Stimulated activated CD4-positive, alpha-beta T cell treated with anti-CD3 and anti-CD28 coated beads, Interleukin-1b, Interleukin-23, amount 100 ng/mL, for 4 hours (primary cell): ENCODE data around the gene RPL28.
A peak's percentile ranks its signal among the peaks of the same experiment; 100 is the strongest.

Experiments
- DNase-seq, 2 donors: peaks; one replicate each; pipeline ENCODE4 v3.0.0-alpha.2; 2020; ENCODE audit warnings: low read depth in 2 of 2

The RPL28 gene

GRCh38 chr19:55385724-55386492 is at the start of gene RPL28:
RPL28 (plus strand) TSS chr19:55385932; CDS start chr19:55386358, 426 bp downstream.
- peak; percentile 94 to 98 for DNase-seq

- no peak for DNase-seq
These were observed 49.6 kb upstream of the RPL28 start for GRCh38 chr19:55336101-55336500.

- peak; percentile 100 for DNase-seq
These were observed 46.4 kb upstream of the RPL28 start, which contains the start of gene KMT5C for GRCh38 chr19:55339105-55339888. KMT5C (plus strand) TSS chr19:55339876; CDS start chr19:55341937, 2,061 bp downstream.

GRCh38 chr19:55339889-55340783 is 45.6 kb upstream of the RPL28 start:
- no peak for DNase-seq

- no peak for DNase-seq
These were observed 45.0 kb upstream of the RPL28 start for GRCh38 chr19:55340784-55341147.

- peak; percentile 33 to 59 for DNase-seq
These were observed 44.6 kb upstream of the RPL28 start for GRCh38 chr19:55341171-55341588.

- DNase-seq: no peak
These were observed 43.9 kb upstream of the RPL28 start for GRCh38 chr19:55341595-55342531.

- DNase-seq: no peak
These were observed 41.3 kb upstream of the RPL28 start for GRCh38 chr19:55344444-55344843.

- DNase-seq: no peak
These were observed 40.5 kb upstream of the RPL28 start for GRCh38 chr19:55345101-55345817.

GRCh38 chr19:55345818-55346724 is 39.7 kb upstream of the RPL28 start:
- DNase-seq: no peak

- no peak for DNase-seq
These were observed 38.8 kb upstream of the RPL28 start for GRCh38 chr19:55346725-55347441.

- no peak for DNase-seq
These were observed 38.2 kb upstream of the RPL28 start for GRCh38 chr19:55347442-55348009.

- no peak for DNase-seq
These were observed 37.3 kb upstream of the RPL28 start for GRCh38 chr19:55348317-55349034.

GRCh38 chr19:55350620-55351315 is 35.0 kb upstream of the RPL28 start:
- DNase-seq: no peak

- DNase-seq: no peak
These were observed 33.7 kb upstream of the RPL28 start for GRCh38 chr19:55352040-55352439.

GRCh38 chr19:55352549-55353145 is 33.1 kb upstream of the RPL28 start:
- DNase-seq: no peak
